ENCODE measurements around the gene NCKAP5L.

NCKAP5L gene

GRCh38 chr12:49794811-49795653 lies 33.2 kb downstream of the NCKAP5L start:
- TF ChIP-seq MYC (IDR thresholded peaks at IDR 0.05; ENCODE audit: low read depth, low read length), result no peak
- H3K4me3 ChIP-seq (ENCODE audit: low read depth, low read length), result no peak overlapping the region
- DNase-seq (ENCODE audit: low read depth), result no peak

GRCh38 chr12:49794021-49794420 lies 34.2 kb downstream of the NCKAP5L start:
- TF ChIP-seq POLR2A (IDR thresholded peaks at IDR 0.05; ENCODE audit: extremely low read depth, insufficient read length), result no peak
- DNase-seq (ENCODE audit: low read depth), result no peak
- H3K4me3 ChIP-seq (ENCODE audit: low read depth, low read length), result no peak overlapping the region

- TF ChIP-seq MAX (IDR thresholded peaks at IDR 0.05; ENCODE audit: low read depth, low read length) (no peak), POLR2A (IDR thresholded peaks at IDR 0.05; ENCODE audit: extremely low read depth, insufficient read length) (no peak), CTCF (IDR thresholded peaks at IDR 0.05; ENCODE audit: low read depth, low read length) (no peak), MYC (IDR thresholded peaks at IDR 0.05; ENCODE audit: low read depth, low read length) (no peak)
- H3K4me3 ChIP-seq (ENCODE audit: low read depth, low read length), result no peak overlapping the region
- no peak for DNase-seq (ENCODE audit: low read depth)
Measured at GRCh38 chr12:49793620-49794019, 34.6 kb downstream of the NCKAP5L start.

GRCh38 chr12:49792976-49793580 lies 35.1 kb downstream of the NCKAP5L start:
- no peak overlapping the region for H3K4me3 ChIP-seq (ENCODE audit: low read depth, low read length)
- TF ChIP-seq POLR2A (IDR thresholded peaks at IDR 0.05; ENCODE audit: extremely low read depth, insufficient read length) (no peak), MYC (IDR thresholded peaks at IDR 0.05; ENCODE audit: low read depth, low read length) (no peak), CTCF (IDR thresholded peaks at IDR 0.05; ENCODE audit: low read depth, low read length) (no peak), MAX (IDR thresholded peaks at IDR 0.05; ENCODE audit: low read depth, low read length) (no peak)
- no peak for DNase-seq (ENCODE audit: low read depth)

GRCh38 chr12:49792181-49792970 lies 35.8 kb downstream of the NCKAP5L start:
- TF ChIP-seq MYC (IDR thresholded peaks at IDR 0.05; ENCODE audit: low read depth, low read length) (no peak), CTCF (IDR thresholded peaks at IDR 0.05; ENCODE audit: low read depth, low read length) (no peak), POLR2A (IDR thresholded peaks at IDR 0.05; ENCODE audit: extremely low read depth, insufficient read length) (no peak), MAX (IDR thresholded peaks at IDR 0.05; ENCODE audit: low read depth, low read length) (no peak)
- DNase-seq (ENCODE audit: low read depth), result no peak
- no peak overlapping the region for H3K4me3 ChIP-seq (ENCODE audit: low read depth, low read length)

GRCh38 chr12:49791700-49792099 lies 36.5 kb downstream of the NCKAP5L start:
- TF ChIP-seq MAX (IDR thresholded peaks at IDR 0.05; ENCODE audit: low read depth, low read length) (no peak), CTCF (IDR thresholded peaks at IDR 0.05; ENCODE audit: low read depth, low read length) (no peak), POLR2A (IDR thresholded peaks at IDR 0.05; ENCODE audit: extremely low read depth, insufficient read length) (no peak), MYC (IDR thresholded peaks at IDR 0.05; ENCODE audit: low read depth, low read length) (no peak)
- no peak overlapping the region for H3K4me3 ChIP-seq (ENCODE audit: low read depth, low read length)
- DNase-seq (ENCODE audit: low read depth), result no peak

Data from NB4 (cell line).